H1 (cell line): Measurements from ENCODE around the gene RAPH1. TPM values are rescaled to one million over a fixed set of nuclear protein-coding genes. Genes with fewer than 3 reads are reported as not detected.

Experiments used
- CTCF ChIA-PET: fragments of 300-600 bp; sonication (Branson Sonifier 250); formaldehyde crosslinking; loops from one replicate; lab custom pipeline; 2021; ENCODE audit not compliant: partially characterized antibody; lab: Charles Lee
- POLR2A ChIA-PET: fragments of 300-600 bp; sonication (Branson Sonifier 250); formaldehyde crosslinking; loops from one replicate; lab custom pipeline; 2021; ENCODE audit warnings: inconsistent platforms; ENCODE audit not compliant: partially characterized antibody; lab: Charles Lee
- DNase-seq, 2 experiments: peaks; one replicate each; pipeline versions ENCODE4 v3.0.0 to v3.0.0-alpha.2; 2010 to 2022; ENCODE audit warnings: low spot score in 2 of 2, low read depth in 1 of 2, mixed read lengths in 1 of 2
- FAIRE-seq: peaks from 2 replicates; lab custom pipeline; 2011; peaks lifted over from hg19 to GRCh38; lab: Jason Lieb, UNC
- H2AFZ ChIP-seq: 2 replicates; pipeline ENCODE4 v1.8.1; 2012; ENCODE audit warnings: low read length, inconsistent platforms
- H2AK5ac ChIP-seq: 2 replicates; pipeline ENCODE4 v1.6.1; 2013; ENCODE audit warnings: low read depth, low read length
- H2BK120ac ChIP-seq: replicated peaks from 2 replicates; pipeline ENCODE3; 2013; ENCODE audit warnings: low read depth, low read length, inconsistent platforms
- H2BK12ac ChIP-seq: 2 replicates; pipeline ENCODE4 v1.6.1; 2013; ENCODE audit warnings: low read depth, low read length
- H2BK15ac ChIP-seq: 2 replicates; pipeline ENCODE4 v1.6.1; 2013; ENCODE audit warnings: low read length
- H2BK20ac ChIP-seq: 2 replicates; pipeline ENCODE4 v1.6.1; 2013; ENCODE audit warnings: low read length
- H2BK5ac ChIP-seq: 2 replicates; pipeline ENCODE4 v1.6.1; 2013; ENCODE audit warnings: low read depth, low read length
- H3K14ac ChIP-seq: 2 replicates; pipeline ENCODE4 v1.6.1; 2013; ENCODE audit warnings: inconsistent platforms; ENCODE audit not compliant: insufficient read length
- H3K18ac ChIP-seq: 2 replicates; pipeline ENCODE4 v1.6.1; 2013; ENCODE audit warnings: low read length; ENCODE audit errors: extremely low read depth
- H3K23ac ChIP-seq: 2 replicates; pipeline ENCODE4 v1.6.1; 2013; ENCODE audit warnings: inconsistent platforms; ENCODE audit not compliant: insufficient read length
- H3K23me2 ChIP-seq: 2 replicates; pipeline ENCODE4 v1.6.1; 2013; ENCODE audit warnings: low read depth, low read length
- H3K27ac ChIP-seq: 2 replicates; pipeline ENCODE4 v1.6.1; 2011; ENCODE audit warnings: low read depth, low read length, inconsistent platforms
- H3K27me3 ChIP-seq, 4 experiments: replicated peaks in 1 of 4; 1 replicate in 1 of 4; 2 replicates in 3 of 4; pipeline versions ENCODE4 v1.6.1 to v1.8.1; 2011 to 2013; ENCODE audit warnings: low read length in 3 of 4, mild to moderate bottlenecking in 3 of 4, inconsistent platforms in 2 of 4, mixed read lengths in 2 of 4, moderate library complexity in 1 of 4; ENCODE audit not compliant: control insufficient read depth in 3 of 4, insufficient read depth in 3 of 4; ENCODE audit errors: extremely low read depth in 1 of 4
- H3K36me3 ChIP-seq, 4 experiments: 2 replicates each; pipeline versions ENCODE4 v1.6.1 to v1.8.1; 2011 to 2013; ENCODE audit warnings: mild to moderate bottlenecking in 4 of 4, low read length in 3 of 4, moderate library complexity in 2 of 4, control low read depth in 1 of 4, inconsistent platforms in 1 of 4; ENCODE audit not compliant: insufficient read depth in 4 of 4, control insufficient read depth in 2 of 4
- H3K4ac ChIP-seq: replicated peaks from 2 replicates; pipeline ENCODE3; 2013; ENCODE audit warnings: low read length, low read depth, mixed read lengths, inconsistent platforms; ENCODE audit not compliant: insufficient read length
- H3K4me1 ChIP-seq, 4 experiments: replicated peaks in 1 of 4; 1 replicate in 1 of 4; 2 replicates in 3 of 4; pipeline versions ENCODE4 v1.6.1 to v1.8.1; 2011 to 2013; ENCODE audit warnings: low read length in 3 of 4, inconsistent platforms in 2 of 4, mixed read lengths in 1 of 4; ENCODE audit not compliant: insufficient read depth in 4 of 4, control insufficient read depth in 3 of 4
- H3K4me2 ChIP-seq, 2 experiments: 2 replicates each; pipeline versions ENCODE4 v1.6.1 to v1.8.1; 2011 to 2013; ENCODE audit warnings: low read depth in 2 of 2, low read length in 2 of 2, control low read depth in 1 of 2, inconsistent platforms in 1 of 2, mild to moderate bottlenecking in 1 of 2; ENCODE audit not compliant: insufficient read depth in 1 of 2
- H3K4me3 ChIP-seq, 4 experiments: fragments of 200-600, 300-600 bp in 1 of 4; sonication (generic), shearing (Covaris generic), sonication (Bioruptor Twin) in 1 of 4; 2 replicates each; pipeline versions ENCODE4 v1.5.1 to v1.8.1; 2011 to 2016; ENCODE audit warnings: low read length in 4 of 4, low read depth in 3 of 4, control low read depth in 2 of 4, inconsistent platforms in 2 of 4, mild to moderate bottlenecking in 2 of 4, mixed read lengths in 1 of 4, moderate library complexity in 1 of 4; ENCODE audit not compliant: insufficient read depth in 2 of 4; ENCODE audit errors: extremely low read depth in 1 of 4
- H3K56ac ChIP-seq: replicated peaks from 2 replicates; pipeline ENCODE3; 2013; ENCODE audit warnings: low read depth, mild to moderate bottlenecking, mixed read lengths, low read length, inconsistent platforms; ENCODE audit not compliant: insufficient read length
- H3K79me1 ChIP-seq: 2 replicates; pipeline ENCODE4 v1.6.1; 2013; ENCODE audit warnings: low read depth, low read length, control low read depth
- H3K79me2 ChIP-seq, 2 experiments: 2 replicates each; pipeline versions ENCODE4 v1.6.1 to v1.8.1; 2012 to 2013; ENCODE audit warnings: low read length in 2 of 2, mild to moderate bottlenecking in 2 of 2, inconsistent platforms in 1 of 2; ENCODE audit not compliant: insufficient read depth in 2 of 2, control insufficient read depth in 1 of 2
- H3K9ac ChIP-seq, 4 experiments: replicated peaks in 1 of 4; 1 replicate in 1 of 4; 2 replicates in 3 of 4; pipeline versions ENCODE4 v1.6.1 to v1.8.1; 2011 to 2013; ENCODE audit warnings: low read depth in 3 of 4, low read length in 3 of 4, control low read depth in 2 of 4, mild to moderate bottlenecking in 2 of 4, moderate library complexity in 2 of 4, inconsistent platforms in 1 of 4; ENCODE audit errors: extremely low read depth in 1 of 4
- H3K9me3 ChIP-seq, 2 experiments: 2 replicates each; pipeline versions ENCODE4 v1.6.1 to v1.8.1; 2012 to 2013; ENCODE audit warnings: mild to moderate bottlenecking in 2 of 2, moderate library complexity in 2 of 2, control low read depth in 1 of 2, inconsistent platforms in 1 of 2, low read depth in 1 of 2, low read length in 1 of 2, mixed read lengths in 1 of 2; ENCODE audit not compliant: insufficient read depth in 2 of 2
- H4K20me1 ChIP-seq, 2 experiments: replicated peaks in 1 of 2; 2 replicates each; pipeline versions ENCODE3 to v1.8.1; 2011 to 2013; ENCODE audit warnings: inconsistent platforms in 2 of 2, low read length in 2 of 2, mild to moderate bottlenecking in 1 of 2; ENCODE audit not compliant: insufficient read depth in 2 of 2, control insufficient read depth in 1 of 2
- H4K5ac ChIP-seq: 2 replicates; pipeline ENCODE4 v1.6.1; 2013; ENCODE audit warnings: low read length, low read depth, mixed read lengths, inconsistent platforms; ENCODE audit not compliant: insufficient read length
- H4K8ac ChIP-seq: 2 replicates; pipeline ENCODE4 v1.8.0; 2013; ENCODE audit warnings: mild to moderate bottlenecking, moderate library complexity, low read length, inconsistent platforms; ENCODE audit not compliant: insufficient read depth; ENCODE audit errors: extremely low read depth
- H4K91ac ChIP-seq: replicated peaks from 2 replicates; pipeline ENCODE3; 2013; ENCODE audit warnings: low read length, mixed read lengths, inconsistent platforms; ENCODE audit not compliant: insufficient read length
- ASH2L ChIP-seq: fragments of 200-600, 300-600 bp; sonication (generic); IDR thresholded peaks from one replicate; pipeline ENCODE4 v1.7.1; 2017; ENCODE audit warnings: low read length
- CBX5 ChIP-seq: fragments of 300-800, 300-1000 bp; sonication (generic); IDR thresholded peaks from 2 replicates; pipeline ENCODE4 v1.7.1; 2016; ENCODE audit warnings: antibody characterized with exemption, low read length, low read depth
- CEBPB ChIP-seq: IDR thresholded peaks from 2 replicates; pipeline ENCODE4 v1.6.1; 2012; ENCODE audit warnings: low read depth, low read length
- CHD2 ChIP-seq: IDR thresholded peaks from 2 replicates; pipeline ENCODE4 v1.6.1; 2012; ENCODE audit warnings: low read length, improper control_type of control experiment
- CTBP2 ChIP-seq: IDR thresholded peaks from 2 replicates; pipeline ENCODE4 v1.7.0; 2011; ENCODE audit warnings: borderline replicate concordance, mild to moderate bottlenecking, moderate library complexity, mixed read lengths, low read length; ENCODE audit not compliant: insufficient read depth, insufficient read length
- GTF2F1 ChIP-seq: IDR thresholded peaks from 2 replicates; pipeline ENCODE4 v1.6.1; 2012; ENCODE audit warnings: low read depth, low read length, improper control_type of control experiment, borderline replicate concordance
- NANOG ChIP-seq: IDR thresholded peaks from 2 replicates; pipeline ENCODE4 v1.6.1; 2011; ENCODE audit warnings: low read length, low read depth, mild to moderate bottlenecking, inconsistent platforms; ENCODE audit not compliant: insufficient read depth, poor library complexity, severe bottlenecking
- POLR2A ChIP-seq, 2 experiments: IDR thresholded peaks; 1 replicate in 1 of 2; 2 replicates in 1 of 2; pipeline ENCODE4 v1.6.1; 2011; ENCODE audit warnings: low read depth in 2 of 2, low read length in 2 of 2, mild to moderate bottlenecking in 2 of 2; ENCODE audit errors: control extremely low read depth in 1 of 2
- RBBP5 ChIP-seq: IDR thresholded peaks from 2 replicates; pipeline ENCODE4 v1.7.1; 2012; ENCODE audit warnings: low read depth, mild to moderate bottlenecking, inconsistent platforms, low read length, moderate library complexity, borderline replicate concordance
- SIN3A ChIP-seq, 2 experiments: IDR thresholded peaks in 1 of 2; conservative IDR thresholded peaks in 1 of 2; 2 replicates each; pipeline ENCODE4 v1.6.1; 2011 to 2012; ENCODE audit warnings: low read length in 2 of 2, improper control_type of control experiment in 1 of 2, low read depth in 1 of 2, mild to moderate bottlenecking in 1 of 2
- SP4 ChIP-seq: IDR thresholded peaks from 2 replicates; pipeline ENCODE4 v1.6.1; 2012; ENCODE audit warnings: low read length, inconsistent platforms
- YY1 ChIP-seq: IDR thresholded peaks from 2 replicates; pipeline ENCODE4 v1.6.1; 2011; ENCODE audit warnings: low read depth, mild to moderate bottlenecking, low read length
- polyA plus RNA-seq, 7 experiments: library from polyadenylated mRNA; depleted of rRNA in 3 of 7; stranded (reverse) in 5 of 7; unstranded in 2 of 7; fragments of >200 nt in 5 of 7; fragments of 200-250 nt in 2 of 7; gene quantifications; 1 replicate in 5 of 7; 2 replicates in 1 of 7; 4 replicates in 1 of 7; pipeline versions ENCODE4 v1.2.1 to v1.2.3, GENCODE V29; 2011 to 2013; ENCODE audit warnings: missing spikeins in 2 of 7, mixed read lengths in 2 of 7
- total RNA-seq: library from RNA; stranded (reverse); fragmentation: NEBNext Ultra II Directional; extraction: Animal tissue kit (Norgen Biotek cat#: 25700); gene quantifications from 2 replicates; pipeline ENCODE4 v1.2.1, GENCODE V29; 2021
- TF ChIP-seq, protein P1 (sequence below): IDR thresholded peaks from 2 replicates; pipeline ENCODE4 v1.6.1; 2011; ENCODE audit warnings: low read length, improper control_type of control experiment
- TF ChIP-seq, protein P2 (sequence below): IDR thresholded peaks from 2 replicates; pipeline ENCODE4 v1.6.1; 2012; ENCODE audit warnings: inconsistent platforms

The RAPH1 gene
- total and polyA plus RNA-seq, 2 of the 8 experiments (the other 6 are each of a cell fraction or from before 2014, with no cell fraction given) = 3.8 to 27.4 TPM

DNA sequence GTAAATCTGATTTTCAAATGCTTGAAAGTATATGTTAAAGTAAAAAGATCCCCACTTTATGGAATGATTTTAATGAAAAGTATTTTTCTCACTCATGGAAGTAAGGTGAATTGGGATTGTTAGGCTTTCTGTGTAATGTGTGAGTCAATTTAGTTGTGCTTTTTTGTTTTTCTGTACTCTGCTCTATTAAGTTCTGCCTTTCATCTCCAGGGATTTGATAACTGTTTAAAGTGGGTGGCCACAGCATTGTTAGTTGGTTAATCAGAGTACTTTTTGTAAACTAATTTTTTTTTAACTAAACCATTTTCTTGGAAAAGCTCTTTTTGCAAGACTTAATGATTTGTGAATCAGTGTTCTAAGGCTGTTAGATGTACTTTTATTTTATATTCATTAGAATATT, 130.1 kb downstream of the RAPH1 start:
- no peak for TF ChIP-seq RBBP5
- TF ChIP-seq, protein P1, sequence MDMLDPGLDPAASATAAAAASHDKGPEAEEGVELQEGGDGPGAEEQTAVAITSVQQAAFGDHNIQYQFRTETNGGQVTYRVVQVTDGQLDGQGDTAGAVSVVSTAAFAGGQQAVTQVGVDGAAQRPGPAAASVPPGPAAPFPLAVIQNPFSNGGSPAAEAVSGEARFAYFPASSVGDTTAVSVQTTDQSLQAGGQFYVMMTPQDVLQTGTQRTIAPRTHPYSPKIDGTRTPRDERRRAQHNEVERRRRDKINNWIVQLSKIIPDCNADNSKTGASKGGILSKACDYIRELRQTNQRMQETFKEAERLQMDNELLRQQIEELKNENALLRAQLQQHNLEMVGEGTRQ = no peak
- no peak for TF ChIP-seq POLR2A (IDR thresholded peaks at IDR 0.05; ENCODE audit: control extremely low read depth in 1 of 2, low read depth in 2 of 2, low read length in 2 of 2)
- no peak for TF ChIP-seq CTBP2
- no peak for TF ChIP-seq SP4
- TF ChIP-seq CHD2 = no peak
- no peak for TF ChIP-seq GTF2F1
- no peak for TF ChIP-seq CEBPB
- no peak for TF ChIP-seq ASH2L
- TF ChIP-seq CBX5 = no peak
- TF ChIP-seq, protein P2, sequence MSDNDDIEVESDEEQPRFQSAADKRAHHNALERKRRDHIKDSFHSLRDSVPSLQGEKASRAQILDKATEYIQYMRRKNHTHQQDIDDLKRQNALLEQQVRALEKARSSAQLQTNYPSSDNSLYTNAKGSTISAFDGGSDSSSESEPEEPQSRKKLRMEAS = no peak
- TF ChIP-seq YY1 = no peak
- no peak for TF ChIP-seq SIN3A (conservative IDR thresholded peaks at IDR 0.05 in 1 of 2, IDR thresholded peaks at IDR 0.05 in 1 of 2; ENCODE audit: low read depth in 1 of 2, low read length in 2 of 2)
- TF ChIP-seq NANOG = no peak
- no peak overlapping the region for H2AFZ ChIP-seq
- no peak overlapping the region for H3K27ac ChIP-seq
- H3K27me3 ChIP-seq = no peaks in the 10 kb centered on the region
- no peak overlapping the region for H3K4ac ChIP-seq
- FAIRE-seq = no peak
- H2BK15ac ChIP-seq = no peak overlapping the region
- H3K14ac ChIP-seq = no peak overlapping the region
- H3K79me1 ChIP-seq = no peaks in the 10 kb centered on the region
- H3K23ac ChIP-seq = no peak overlapping the region
- no peaks in the 10 kb centered on the region for H3K23me2 ChIP-seq
- H3K79me2 ChIP-seq = no peaks in the 10 kb centered on the region
- H2BK5ac ChIP-seq = no peak overlapping the region
- no peak overlapping the region for H3K4me2 ChIP-seq
- peaks cover 8 to 55% (median 26%) of the 10 kb centered on the region in 4 experiments for H3K36me3 ChIP-seq
- no peaks in the 10 kb centered on the region for H3K9me3 ChIP-seq
- CTCF ChIA-PET = no interaction called here
- no peak overlapping the region for H3K9ac ChIP-seq
- H3K4me3 ChIP-seq = no peak overlapping the region
- H4K91ac ChIP-seq = no peak overlapping the region
- no peaks in the 10 kb centered on the region for H4K20me1 ChIP-seq
- H2BK120ac ChIP-seq = no peak overlapping the region
- no peak for DNase-seq
- no peak overlapping the region for H2BK12ac ChIP-seq
- H3K4me1 ChIP-seq = no peaks in the 10 kb centered on the region
- H3K56ac ChIP-seq = no peak overlapping the region
- H2AK5ac ChIP-seq = no peak overlapping the region
- no peak overlapping the region for H4K5ac ChIP-seq
- H2BK20ac ChIP-seq = no peak overlapping the region
- no peak overlapping the region for H4K8ac ChIP-seq
- no peak overlapping the region for H3K18ac ChIP-seq
- POLR2A ChIA-PET = no interaction called here
